Ishikawa (cell line): ENCODE results near the gene MACROD2.

Source experiments
- CEBPB ChIP-seq: IDR thresholded peaks from 2 replicates; pipeline ENCODE4 v1.6.1; 2012
- EP300 ChIP-seq: IDR thresholded peaks from 2 replicates; pipeline ENCODE4 v1.6.1; 2012; ENCODE audit warnings: borderline replicate concordance
- FOXM1 ChIP-seq: IDR thresholded peaks from 2 replicates; pipeline ENCODE4 v1.6.1; 2012; ENCODE audit warnings: low read depth, borderline replicate concordance
- MAX ChIP-seq: IDR thresholded peaks from 2 replicates; pipeline ENCODE4 v1.6.1; 2012
- NFIC ChIP-seq: IDR thresholded peaks from 2 replicates; pipeline ENCODE4 v1.6.1; 2012
- REST ChIP-seq: IDR thresholded peaks from 2 replicates; pipeline ENCODE4 v1.6.1; 2012; ENCODE audit warnings: low read depth, mild to moderate bottlenecking
- TAF1 ChIP-seq: IDR thresholded peaks from 2 replicates; pipeline ENCODE4 v1.6.1; 2012; ENCODE audit warnings: low read depth, mild to moderate bottlenecking
- TCF12 ChIP-seq: IDR thresholded peaks from 2 replicates; pipeline ENCODE4 v1.6.1; 2012; ENCODE audit warnings: low read depth
- TEAD4 ChIP-seq: IDR thresholded peaks from 2 replicates; pipeline ENCODE4 v1.6.1; 2012
- YY1 ChIP-seq: IDR thresholded peaks from 2 replicates; pipeline ENCODE4 v1.6.1; 2012; ENCODE audit warnings: low read depth

GRCh38 chr20:14696937-14697336 is 701.6 kb downstream of the MACROD2 start:
- TF ChIP-seq TCF12 (no peak), TAF1 (no peak), CEBPB (no peak), TEAD4 (no peak), MAX (no peak), NFIC (no peak), EP300 (no peak), FOXM1 (no peak), REST (no peak), YY1 (no peak)
